NCI-H1436 treated with DMSO at 0.1 percent for 48 hours (cell line): ENCODE results near the gene JARID2.

Experiments
- DNase-seq: peaks from one replicate; lab custom pipeline; 2025; lab: John Stamatoyannopoulos, UW

JARID2 gene

GRCh38 chr6:15376900-15377487 lies 131.1 kb downstream of the JARID2 start:
- no peak for DNase-seq

DNA sequence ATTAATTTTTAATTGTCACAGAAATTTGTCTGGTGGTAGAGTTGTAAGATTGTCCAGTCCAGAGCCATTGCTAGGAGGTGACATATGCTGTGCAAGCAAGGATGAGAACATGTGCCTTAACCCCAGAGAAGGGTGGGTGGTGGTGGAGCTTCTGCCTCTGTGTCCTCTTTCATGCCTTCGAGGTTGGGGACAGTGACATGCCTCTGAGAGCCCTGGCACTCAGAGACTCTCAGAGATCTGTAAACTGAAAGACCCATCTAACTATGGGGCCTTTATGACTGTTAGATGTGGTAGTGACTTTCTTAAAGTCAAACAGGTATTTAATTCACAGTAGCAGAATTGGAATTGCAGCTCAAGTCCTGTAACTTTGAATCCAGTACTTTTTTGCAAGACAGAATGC lies 132.4 kb downstream of the JARID2 start:
- no peak for DNase-seq

DNA sequence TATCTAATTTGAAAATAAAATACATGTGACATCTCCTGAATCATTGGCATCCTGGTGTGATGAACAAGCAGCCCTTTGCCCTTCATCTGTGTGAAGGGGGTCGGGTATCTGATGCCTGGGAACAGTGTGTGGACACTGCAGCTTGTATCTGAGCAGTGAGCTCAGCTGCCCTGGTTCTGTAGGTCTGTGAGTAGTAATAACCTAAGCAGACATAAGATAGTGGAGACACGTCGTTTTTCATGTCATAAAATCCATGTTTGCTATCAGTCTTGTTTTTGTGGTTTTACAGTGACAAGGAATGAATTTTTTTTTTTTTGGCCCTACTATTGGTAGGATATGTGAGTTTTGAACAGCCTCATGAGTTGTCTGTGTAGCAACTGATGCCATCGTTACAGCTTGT lies 133.0 kb downstream of the JARID2 start:
- DNase-seq: no peak

- DNase-seq: no peak
Observed at GRCh38 chr6:15380351-15380750, 134.5 kb downstream of the JARID2 start.

DNA sequence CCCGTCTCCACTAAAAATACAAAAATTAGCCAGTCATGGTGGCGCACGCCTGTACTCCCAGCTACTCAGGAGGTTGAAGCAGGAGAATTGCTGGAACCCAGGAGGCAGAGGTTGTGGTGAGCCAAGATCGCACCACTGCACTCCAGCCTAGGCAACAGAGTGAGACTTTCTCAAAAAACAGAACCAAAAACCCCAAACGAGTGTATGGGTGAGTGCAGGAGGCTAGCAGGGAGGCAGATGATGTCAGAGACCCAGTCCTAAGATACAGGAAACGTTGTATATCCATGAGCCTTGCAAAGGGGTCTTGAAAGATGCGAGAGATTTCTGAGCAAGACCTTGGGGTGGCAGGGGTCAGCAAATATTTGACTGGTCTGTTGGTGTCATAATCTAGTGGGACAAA lies 136.2 kb downstream of the JARID2 start:
- DNase-seq: no peak

DNA sequence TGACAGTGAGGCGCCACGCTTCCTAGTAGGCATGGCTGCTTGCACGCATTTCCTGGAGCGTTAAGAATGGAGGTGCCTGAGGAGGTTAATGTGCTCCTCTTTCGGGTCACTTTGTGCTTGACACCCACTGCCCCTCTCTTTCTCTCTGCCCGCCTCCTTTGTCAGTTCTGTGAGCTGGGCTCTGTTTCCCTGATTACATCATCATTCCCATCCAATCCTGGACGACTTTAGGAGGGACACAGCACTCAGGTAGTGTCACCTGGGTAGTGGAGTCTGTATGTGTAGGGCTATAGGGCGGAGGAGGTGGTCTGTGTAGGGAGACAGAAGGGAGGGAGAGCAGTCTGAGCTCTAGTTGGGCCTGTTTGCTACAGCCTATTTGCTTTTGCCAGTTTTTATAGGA lies 136.8 kb downstream of the JARID2 start:
- DNase-seq: no peak

- no peak for DNase-seq
Observed at GRCh38 chr6:15384901-15385300, 139.0 kb downstream of the JARID2 start.

GRCh38 chr6:15385521-15385920 lies 139.7 kb downstream of the JARID2 start:
- DNase-seq: no peak

GRCh38 chr6:15386110-15386755 lies 140.4 kb downstream of the JARID2 start:
- no peak for DNase-seq

DNA sequence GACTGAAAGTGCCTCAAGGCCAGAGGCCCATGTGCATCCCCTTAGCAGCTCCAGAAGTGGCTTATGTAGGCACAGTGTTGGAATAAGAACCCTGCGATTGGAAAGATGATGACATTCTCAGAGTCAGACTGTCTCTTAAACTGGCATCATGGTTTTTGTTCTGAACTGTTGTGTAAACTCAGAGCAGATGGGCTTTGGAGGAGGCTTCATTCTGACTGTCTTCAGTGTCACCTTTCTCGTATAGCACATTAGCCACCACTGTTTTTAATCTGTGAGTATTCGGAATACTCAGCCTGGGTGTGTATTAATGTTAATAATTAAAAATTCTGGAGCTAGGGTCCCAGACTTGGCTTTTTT lies 140.9 kb downstream of the JARID2 start:
- no peak for DNase-seq

- no peak for DNase-seq
Observed at GRCh38 chr6:15387118-15387517, 141.2 kb downstream of the JARID2 start.

DNA sequence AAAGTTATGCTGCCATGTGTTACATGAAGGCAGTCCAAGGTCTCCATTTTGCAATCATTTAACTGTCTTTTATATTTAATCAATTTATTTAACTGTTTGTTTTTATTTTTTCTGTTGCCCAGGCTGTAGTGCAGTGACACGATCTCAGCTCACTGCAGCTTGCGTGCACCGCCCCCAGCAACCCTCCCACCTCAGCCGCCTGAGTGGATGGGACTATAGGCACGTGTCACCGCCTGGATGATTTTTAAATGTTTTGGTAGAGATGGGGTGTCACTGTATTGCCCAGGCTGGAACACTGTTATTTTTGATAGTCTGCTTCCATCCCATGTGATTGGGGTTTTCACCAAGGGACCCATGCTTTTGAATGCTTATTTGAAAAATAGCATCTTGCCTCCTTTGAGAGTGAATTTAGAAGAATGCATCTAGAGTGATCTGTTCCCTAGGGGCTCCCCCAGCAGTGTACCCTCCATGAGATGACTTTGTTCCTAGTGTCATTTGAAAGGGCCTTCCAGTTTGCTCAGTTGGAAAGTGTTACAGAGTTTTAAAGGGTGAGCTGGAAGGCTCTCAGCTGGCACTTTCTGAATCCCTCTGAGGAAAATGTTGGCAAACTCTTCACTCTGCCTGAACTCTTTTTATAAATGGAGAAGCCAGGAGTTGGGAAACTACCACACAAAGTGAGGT lies 143.4 kb downstream of the JARID2 start:
- DNase-seq: no peak

DNA sequence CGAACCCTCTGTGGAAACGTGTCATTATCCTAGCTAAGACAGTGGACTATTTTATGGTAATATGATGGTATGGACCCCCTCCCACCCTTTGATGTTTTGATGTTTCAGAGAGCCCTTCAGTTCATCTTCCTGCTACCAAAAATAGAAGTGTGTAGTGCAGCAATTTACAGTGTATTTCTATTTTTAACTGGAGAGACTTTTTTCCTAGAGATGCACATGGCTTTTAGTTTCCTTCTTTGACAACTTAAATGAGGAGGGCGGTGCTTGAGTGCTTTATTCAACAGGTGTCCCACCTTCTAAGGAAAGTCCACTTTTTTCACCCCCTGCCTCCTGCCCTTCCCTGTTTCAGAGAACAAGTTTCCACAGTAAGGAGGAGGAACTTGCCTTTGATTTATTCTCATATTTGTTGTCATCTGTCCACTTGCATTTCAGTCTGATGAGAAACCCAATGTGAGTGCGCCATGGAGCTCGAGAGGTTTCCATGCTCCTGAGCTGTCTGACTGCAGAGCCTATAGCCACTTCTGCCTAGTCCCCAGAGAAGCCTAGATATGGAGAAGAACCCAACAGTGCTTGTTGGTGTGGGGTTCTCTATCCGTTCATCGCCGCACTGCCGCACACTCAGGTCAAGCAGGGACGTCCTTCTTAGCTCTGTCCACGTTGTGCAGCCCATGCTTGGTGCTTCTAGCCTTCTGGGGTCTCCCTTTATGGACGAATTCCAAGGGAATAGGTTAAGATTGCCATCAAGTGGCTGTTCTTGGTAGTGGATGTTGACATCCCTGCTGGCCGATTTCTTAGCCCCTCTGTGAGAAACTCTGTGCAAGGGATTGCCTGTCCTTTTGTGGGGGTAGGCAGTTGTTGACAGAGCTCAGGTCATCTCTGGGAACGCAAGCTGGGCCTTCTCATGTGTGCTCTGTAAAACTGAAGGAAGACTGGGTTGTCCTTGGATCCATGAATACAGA lies 144.2 kb downstream of the JARID2 start:
- no peak for DNase-seq

GRCh38 chr6:15391500-15391899 lies 145.6 kb downstream of the JARID2 start:
- no peak for DNase-seq

- DNase-seq: no peak
Observed at GRCh38 chr6:15392182-15392581, 146.3 kb downstream of the JARID2 start.

- no peak for DNase-seq
Observed at GRCh38 chr6:15393605-15394004, 147.7 kb downstream of the JARID2 start.

DNA sequence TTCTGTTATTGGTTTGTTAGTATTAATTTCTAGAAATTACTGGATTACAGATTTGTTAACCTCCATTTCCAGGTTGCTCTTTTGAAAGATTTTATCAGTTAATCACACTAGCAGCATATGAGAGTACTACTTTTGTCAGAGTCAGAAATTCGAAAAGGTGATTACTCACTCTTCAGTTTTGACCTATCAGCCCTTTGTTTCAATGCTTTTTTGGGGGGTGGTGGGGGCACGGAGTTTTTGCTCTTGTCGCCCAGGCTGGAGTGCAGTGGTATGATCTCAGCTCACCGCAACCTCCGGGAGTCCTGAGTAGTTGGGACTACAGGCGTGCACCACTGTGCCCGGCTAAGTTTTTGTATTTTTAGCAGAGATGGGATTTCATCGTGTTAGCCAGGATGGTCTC lies 149.2 kb downstream of the JARID2 start:
- no peak for DNase-seq

GRCh38 chr6:15396808-15397207 lies 150.9 kb downstream of the JARID2 start:
- DNase-seq: no peak

DNA sequence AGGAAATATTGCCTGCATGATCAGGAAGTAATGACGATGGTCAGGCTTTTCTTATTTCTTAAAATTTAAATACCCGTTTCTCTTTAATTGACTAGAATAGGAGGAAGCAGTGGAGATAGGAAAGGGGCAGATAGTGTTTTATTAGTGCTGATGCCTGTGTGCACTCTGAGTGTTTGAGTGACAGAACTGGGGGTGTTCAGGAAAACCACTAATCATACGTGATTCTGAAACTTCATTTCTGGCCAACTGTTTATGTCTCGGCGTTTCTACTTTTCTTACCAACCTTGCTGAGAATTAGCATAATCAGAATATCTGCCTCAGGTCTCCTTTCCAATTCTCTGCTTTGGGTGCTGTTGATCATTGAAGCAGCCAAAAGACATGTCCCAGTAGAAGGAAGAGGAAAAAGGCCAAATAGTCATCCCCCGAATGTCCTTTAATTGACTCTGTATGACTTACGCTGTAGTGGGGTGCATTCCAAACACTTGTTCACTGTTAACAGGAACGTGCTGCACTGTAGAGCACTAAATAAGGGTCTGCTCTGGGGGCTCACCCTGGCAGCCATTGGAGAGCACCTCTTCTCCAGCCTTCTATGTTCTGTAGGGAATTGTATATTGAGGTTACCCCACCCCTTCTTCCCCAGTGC lies 152.9 kb downstream of the JARID2 start:
- DNase-seq: no peak

- no peak for DNase-seq
Observed at GRCh38 chr6:15399641-15400470, 154.0 kb downstream of the JARID2 start.

DNA sequence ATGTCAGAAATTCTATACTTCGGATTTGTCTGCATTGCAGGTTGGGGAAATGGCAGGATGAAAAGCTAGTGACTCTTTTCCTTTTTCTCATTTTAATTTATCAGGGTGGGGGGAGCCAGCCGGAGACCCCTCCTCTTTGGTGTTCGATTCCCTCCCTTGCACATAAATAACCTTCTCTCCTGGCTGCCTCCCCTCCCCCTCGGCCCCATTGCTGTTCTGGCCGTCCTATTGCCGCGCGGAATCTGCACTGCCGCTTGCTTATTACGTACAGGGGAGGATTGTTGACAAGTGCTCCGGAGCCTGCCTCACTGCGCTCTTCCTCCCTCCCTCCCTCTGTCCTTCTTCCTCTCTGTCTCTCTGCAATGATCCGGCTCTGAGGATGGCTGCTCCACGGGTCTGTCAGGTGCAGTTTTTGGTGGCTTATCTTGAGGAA lies 154.7 kb downstream of the JARID2 start:
- DNase-seq: peak; percentile 6
